Left ventricle myocardium inferior (tissue), 1 donor: ENCODE measurements around the gene WDR73. TPM values are rescaled to one million over a fixed set of nuclear protein-coding genes. Genes with fewer than 3 reads are reported as not detected.

Source experiments
- DNase-seq: peaks from one replicate; pipeline ENCODE4 v3.0.0-alpha.2; 2020
- H3K27ac ChIP-seq: fragments of 200-600 bp; replicated peaks from 2 replicates; pipeline ENCODE4 v1.8.0; 2021
- H3K27me3 ChIP-seq: fragments of 200-600 bp; 2 replicates; pipeline ENCODE4 v1.8.0; 2021; ENCODE audit warnings: low read depth
- H3K36me3 ChIP-seq: fragments of 200-600 bp; 2 replicates; pipeline ENCODE4 v1.8.0; 2021
- H3K4me1 ChIP-seq: fragments of 200-600 bp; 2 replicates; pipeline ENCODE4 v1.8.0; 2021
- H3K4me3 ChIP-seq: fragments of 200-600 bp; 2 replicates; pipeline ENCODE4 v1.8.0; 2021; ENCODE audit warnings: mild to moderate bottlenecking, moderate library complexity
- H3K9me3 ChIP-seq: fragments of 200-600 bp; replicated peaks from 2 replicates; pipeline ENCODE4 v1.8.0; 2021
- CTCF ChIP-seq: fragments of 200-600 bp; IDR thresholded peaks from 2 replicates; pipeline ENCODE4 v1.8.0; 2021; ENCODE audit warnings: antibody characterized with exemption, mild to moderate bottlenecking, borderline replicate concordance
- intact Hi-C: fragments of 100-400 bp; cut with micrococcal nuclease; formaldehyde crosslinking; loops from one replicate; pipeline ENCODE4 v1.11.0; 2022
- total RNA-seq: library from RNA; stranded (reverse); fragmentation: NEBNext Ultra II Directional; extraction: Animal tissue kit (Norgen Biotek cat#: 25700); gene quantifications from one replicate; pipeline ENCODE4 v1.2.1, GENCODE V29; 2021
- donor health status: DM: no; HTN: yes; CAD: no; lungs with severe emphysema.

The WDR73 gene
- total RNA-seq, 1 donor from 2014 or later = 14.7 TPM

- Histone ChIP-seq H3K4me1 (peaks cover 45% of the 10 kb centered on the region), H3K36me3 (peaks cover 71% of the 10 kb centered on the region), H3K9me3 (no peaks in the 10 kb centered on the region), H3K27ac (peak overlapping the region; percentile 36), H3K4me3 (no peak overlapping the region), H3K27me3 (no peaks in the 10 kb centered on the region)
- DNase-seq = no peak
- intact Hi-C loops = no loop called here
- TF ChIP-seq CTCF = no peak
Measured at GRCh38 chr15:84638103-84638502, 16.0 kb downstream of the WDR73 start.

- TF ChIP-seq CTCF = no peak
- peak overlapping the region; percentile 99 for H3K27ac ChIP-seq
- no peak for DNase-seq
- no peaks in the 10 kb centered on the region for H3K9me3 ChIP-seq
- peak overlapping the region; percentile 83 for H3K4me3 ChIP-seq
- intact Hi-C loops = no loop called here
- peaks cover 33% of the 10 kb centered on the region for H3K36me3 ChIP-seq
- no peaks in the 10 kb centered on the region for H3K27me3 ChIP-seq
- H3K4me1 ChIP-seq = peaks cover 76% of the 10 kb centered on the region
Measured at GRCh38 chr15:84634228-84634837, 19.8 kb downstream of the WDR73 start.

DNA sequence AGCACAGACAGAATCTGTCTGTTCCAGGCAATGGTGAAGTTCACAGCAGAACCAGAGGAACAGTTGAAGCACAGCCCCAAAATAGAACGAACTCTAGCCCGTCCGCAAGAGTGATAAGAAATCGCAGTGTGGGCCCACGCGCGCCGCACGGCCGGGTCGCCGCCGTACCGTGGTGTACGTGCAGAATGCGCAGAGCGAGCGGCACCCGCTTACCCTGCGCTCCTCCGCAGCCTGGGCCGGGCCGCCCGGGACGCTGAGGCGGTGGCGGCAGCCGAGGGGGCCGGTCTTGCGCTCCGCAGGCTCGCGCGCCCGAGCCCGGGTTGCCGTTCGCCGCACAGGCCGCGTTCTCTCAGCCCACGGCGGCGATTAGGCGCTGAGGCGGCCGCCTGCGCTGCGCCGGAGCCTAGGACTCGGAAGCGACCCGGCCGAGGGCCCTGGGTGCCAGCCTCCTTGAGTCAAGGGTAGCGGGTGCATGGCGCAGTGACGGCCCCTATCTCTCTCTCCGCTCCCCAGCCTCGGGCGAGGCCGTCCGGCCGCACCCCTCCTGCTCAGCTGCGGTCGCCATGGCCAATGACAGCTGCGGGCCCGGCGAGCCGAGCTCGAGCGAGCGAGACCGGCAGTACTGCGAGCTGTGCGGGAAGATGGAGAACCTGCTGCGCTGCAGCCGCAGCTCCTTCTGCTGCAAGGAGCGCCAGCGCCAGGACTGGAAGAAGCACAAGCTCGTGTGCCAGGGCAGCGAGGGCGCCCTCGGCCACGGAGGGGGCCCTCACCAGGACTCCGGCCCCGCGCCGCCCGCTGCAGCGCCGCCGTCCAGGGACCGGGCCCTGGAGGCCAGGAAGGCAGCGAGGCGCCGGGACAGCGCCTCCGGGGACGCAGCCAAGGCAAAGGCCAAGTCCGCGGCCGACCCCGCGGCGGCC is 20.5 kb downstream of the WDR73 start:
- Histone ChIP-seq H3K27ac (peak overlapping the region; percentile 99), H3K27me3 (no peaks in the 10 kb centered on the region), H3K4me1 (peaks cover 76% of the 10 kb centered on the region), H3K4me3 (peak overlapping the region; percentile 83), H3K9me3 (no peaks in the 10 kb centered on the region), H3K36me3 (peaks cover 25% of the 10 kb centered on the region)
- intact Hi-C loops = no loop called here
- no peak for TF ChIP-seq CTCF
- peak; percentile 76 for DNase-seq

DNA sequence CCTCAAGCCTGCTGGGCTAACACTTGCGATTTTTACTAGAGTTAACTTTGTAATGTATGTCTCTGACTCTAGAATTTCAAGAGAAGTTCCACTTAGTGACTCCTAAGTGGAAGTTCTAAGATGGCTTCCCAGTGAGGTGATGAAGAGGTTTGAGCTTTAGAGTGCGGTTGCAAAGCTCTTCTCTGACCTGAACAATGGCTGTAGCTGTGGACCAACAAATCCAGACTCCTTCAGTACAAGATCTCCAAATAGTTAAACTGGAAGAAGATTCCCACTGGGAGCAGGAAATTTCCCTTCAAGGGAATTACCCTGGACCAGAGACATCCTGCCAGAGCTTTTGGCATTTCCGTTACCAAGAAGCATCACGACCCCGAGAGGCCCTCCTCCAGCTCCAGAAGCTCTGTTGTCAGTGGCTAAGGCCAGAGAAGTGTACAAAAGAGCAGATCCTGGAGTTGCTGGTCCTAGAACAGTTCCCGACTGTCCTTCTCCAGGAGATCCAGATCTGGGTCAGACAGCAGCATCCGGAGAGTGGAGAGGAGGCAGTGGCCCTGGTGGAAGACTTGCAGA is 22.3 kb downstream of the WDR73 start:
- intact Hi-C loops = no loop called here
- H3K4me3 ChIP-seq = peak overlapping the region; percentile 83
- H3K36me3 ChIP-seq = peaks cover 9% of the 10 kb centered on the region
- DNase-seq = no peak
- H3K4me1 ChIP-seq = peaks cover 65% of the 10 kb centered on the region
- H3K27me3 ChIP-seq = no peaks in the 10 kb centered on the region
- no peaks in the 10 kb centered on the region for H3K9me3 ChIP-seq
- no peak for TF ChIP-seq CTCF
- H3K27ac ChIP-seq = peak overlapping the region; percentile 99

- no peaks in the 10 kb centered on the region for H3K9me3 ChIP-seq
- no peaks in the 10 kb centered on the region for H3K36me3 ChIP-seq
- H3K27ac ChIP-seq = no peak overlapping the region
- H3K27me3 ChIP-seq = no peaks in the 10 kb centered on the region
- H3K4me3 ChIP-seq = no peak overlapping the region
- intact Hi-C loops = no loop called here
- TF ChIP-seq CTCF = no peak
- no peak for DNase-seq
- H3K4me1 ChIP-seq = peaks cover 39% of the 10 kb centered on the region
Measured at GRCh38 chr15:84629033-84629432, 25.1 kb downstream of the WDR73 start.
